GM21786 (cell line): Measurements from ENCODE around the gene EP400.
"Not testable (repeated sequence)": the region's sequence is repeated elsewhere in the genome, so short reads cannot be mapped to it uniquely, and the experiment has no call there.

Experiments used
- ATAC-seq: cut with Tn5 transposase; IDR thresholded peaks from one replicate; pipeline ENCODE4 v1.9.1; 2021; ENCODE audit not compliant: unreplicated experiment

The EP400 gene

DNA sequence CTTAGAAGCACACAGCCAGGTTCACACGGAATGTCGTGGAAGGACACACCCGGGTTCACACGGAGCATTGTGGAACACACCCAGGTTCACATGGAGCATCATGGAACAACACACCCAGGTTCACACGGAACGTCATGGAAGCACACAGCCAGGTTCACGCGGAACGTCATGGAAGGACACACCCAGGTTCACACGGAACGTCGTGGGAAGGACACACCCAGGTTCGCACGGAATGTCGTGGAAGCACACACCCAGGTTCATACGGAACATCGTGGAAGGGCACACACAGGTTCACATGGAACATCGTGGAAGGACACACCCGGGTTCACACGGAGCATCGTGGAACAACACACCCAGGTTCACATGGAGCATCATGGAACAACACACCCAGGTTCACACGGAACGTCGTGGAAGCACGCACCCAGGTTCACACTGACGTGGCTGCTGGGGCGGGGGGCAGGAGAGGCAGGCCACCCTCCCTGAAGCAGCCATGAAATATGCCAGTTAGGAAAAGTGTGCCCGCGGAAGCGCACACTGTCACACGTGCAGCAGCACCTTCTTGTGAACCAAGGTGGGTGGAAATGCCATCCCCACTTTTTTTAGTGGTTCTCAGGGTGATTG is 86.4 kb downstream of the EP400 start:
- no peak for ATAC-seq

DNA sequence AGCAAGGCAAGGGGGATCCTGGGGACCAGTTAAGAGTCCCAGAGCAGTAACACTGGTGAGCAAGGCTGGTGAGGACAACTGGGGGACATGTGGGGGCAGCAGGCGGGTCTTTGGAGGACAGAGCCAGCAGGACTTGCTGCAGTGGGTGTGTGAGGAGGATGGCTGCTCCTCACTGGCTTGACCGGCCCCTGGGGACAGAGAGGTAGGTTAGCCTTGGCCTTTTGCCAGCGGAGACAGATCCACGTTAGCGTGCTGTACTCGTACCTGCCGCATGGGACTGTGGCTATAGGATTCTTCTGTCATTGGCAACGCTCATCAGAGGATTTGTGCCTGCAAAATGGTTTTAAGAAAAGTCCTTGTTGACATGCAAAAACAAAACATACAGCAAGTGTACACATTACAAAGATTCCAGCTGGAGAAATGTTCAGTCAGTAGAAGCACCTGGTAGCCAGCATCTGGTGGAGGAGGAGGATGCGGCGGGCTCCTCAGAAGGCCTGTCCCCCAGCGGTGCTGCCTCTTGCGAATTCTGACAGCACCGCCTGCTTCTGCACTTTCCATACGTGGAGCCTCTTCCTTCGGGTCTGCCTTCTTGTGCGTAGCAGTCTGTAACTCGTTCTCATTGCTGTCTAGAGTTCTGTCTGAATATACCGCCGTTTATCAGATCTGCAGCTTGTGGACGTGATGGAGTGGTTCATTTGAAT is 91.3 kb downstream of the EP400 start:
- ATAC-seq = no peak

DNA sequence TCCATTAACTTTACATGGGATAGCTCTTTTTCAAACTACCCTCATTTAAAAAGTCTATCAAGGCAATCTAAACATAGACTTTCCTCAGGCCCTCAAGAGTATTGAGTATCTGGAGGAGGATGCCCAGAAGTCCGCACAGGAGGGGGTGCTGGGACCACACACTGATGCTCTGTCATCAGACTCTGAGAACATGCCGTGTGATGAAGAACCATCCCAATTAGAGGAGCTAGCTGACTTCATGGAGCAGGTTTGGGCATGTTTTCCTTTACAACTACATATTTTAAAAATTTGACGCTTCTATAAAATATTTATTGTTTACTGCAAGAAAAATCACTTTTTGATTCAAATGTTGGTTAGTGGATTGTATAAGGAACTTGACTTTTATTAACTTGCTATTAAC is 93.5 kb downstream of the EP400 start:
- ATAC-seq = no peak

DNA sequence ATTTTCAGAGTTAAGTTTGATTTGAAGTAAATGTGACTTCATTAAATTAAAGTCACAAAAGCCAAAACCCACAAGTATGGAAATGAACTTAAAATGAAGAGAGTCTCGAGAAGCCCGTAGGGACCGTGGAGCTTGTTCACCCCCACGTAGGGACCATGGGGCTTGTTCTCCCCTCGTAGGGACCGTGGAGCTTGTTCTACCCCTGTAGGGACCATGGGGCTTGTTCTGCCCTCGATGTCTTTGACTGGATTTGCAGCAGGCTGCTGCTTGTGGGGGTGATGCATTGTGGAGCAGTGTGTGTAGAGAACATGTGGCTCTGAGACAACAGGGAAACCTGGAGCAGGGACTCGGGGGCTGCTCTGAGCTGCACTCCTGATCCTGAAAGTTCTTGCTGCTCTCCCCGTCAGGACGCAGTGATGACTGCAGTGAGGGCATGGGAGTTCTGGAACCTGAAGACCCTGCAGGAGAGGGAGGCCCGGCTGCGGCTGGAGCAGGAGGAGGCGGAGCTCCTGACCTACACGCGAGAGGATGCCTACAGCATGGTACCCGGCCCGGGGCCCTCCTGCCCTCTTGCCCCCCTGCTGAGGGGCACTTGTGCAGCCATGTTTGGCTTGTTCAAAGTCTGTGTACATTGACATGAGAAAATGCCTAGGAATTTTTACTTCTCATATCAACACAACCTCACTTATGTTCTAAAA is 94.2 kb downstream of the EP400 start:
- no peak for ATAC-seq

- no peak for ATAC-seq
These were observed 95.1 kb downstream of the EP400 start for GRCh38 chr12:132044661-132045412.

DNA sequence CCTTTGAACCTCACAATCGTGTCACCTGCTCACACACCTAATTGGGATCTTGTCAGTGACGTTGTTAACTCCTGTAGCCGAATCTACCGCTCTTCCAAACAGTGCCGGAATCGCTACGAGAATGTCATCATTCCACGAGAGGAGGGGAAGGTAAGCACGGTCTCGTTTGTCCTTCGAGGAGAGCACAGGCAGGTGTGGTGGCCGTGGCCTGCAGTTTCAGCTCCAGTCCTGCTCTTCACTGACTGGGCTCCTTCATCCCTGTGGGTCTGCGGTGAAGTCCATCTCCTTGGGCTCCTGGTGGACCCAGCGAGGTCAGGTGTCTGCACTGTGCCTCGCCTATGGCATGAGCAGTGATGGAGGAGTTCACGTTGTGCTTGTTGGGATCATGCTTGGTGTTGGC is 96.0 kb downstream of the EP400 start:
- no peak for ATAC-seq

- no peak for ATAC-seq
These were observed 96.8 kb downstream of the EP400 start for GRCh38 chr12:132046561-132046960.

DNA sequence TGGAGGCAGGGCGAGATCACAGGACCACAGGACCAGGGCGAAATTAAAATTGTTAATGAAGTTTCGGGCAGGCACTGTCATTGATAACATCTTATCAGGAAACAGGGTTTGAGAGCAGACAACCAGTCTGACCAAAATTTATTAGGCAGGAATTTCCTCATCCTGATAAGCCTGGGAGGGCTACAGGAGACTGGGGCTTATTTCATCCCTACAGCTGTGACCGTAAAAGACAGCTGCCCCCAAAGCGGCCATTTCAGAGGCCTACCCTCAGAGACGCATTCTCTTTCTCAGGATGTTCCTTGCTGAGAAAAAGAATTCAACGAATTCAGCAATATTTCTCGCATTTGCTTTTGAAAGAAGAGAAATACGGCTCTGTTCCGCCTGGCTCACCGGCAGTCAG is 97.9 kb downstream of the EP400 start:
- not testable (repeated sequence) for ATAC-seq

DNA sequence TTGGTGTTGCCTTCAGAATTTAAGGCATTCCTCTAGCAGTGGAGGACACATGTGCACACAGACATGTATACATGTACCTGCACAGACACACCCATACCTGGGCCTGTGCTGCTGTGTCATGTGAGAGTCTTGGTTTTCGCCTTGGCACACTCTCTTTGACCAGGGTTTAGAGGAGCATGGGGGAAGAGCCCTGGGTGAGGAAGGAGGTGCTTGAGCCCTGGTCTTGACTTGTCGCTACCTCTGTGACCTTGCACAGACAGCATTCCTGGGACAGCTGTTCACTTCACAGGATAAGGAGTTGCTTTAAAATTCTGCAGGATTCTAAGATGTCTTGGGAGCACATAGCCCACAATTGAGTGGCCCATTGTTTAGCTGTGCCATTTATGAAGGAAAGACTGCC is 99.7 kb downstream of the EP400 start:
- no peak for ATAC-seq

- ATAC-seq = no peak
These were observed 100.1 kb downstream of the EP400 start for GRCh38 chr12:132049876-132050275.

- ATAC-seq = not testable (repeated sequence)
These were observed 102.0 kb downstream of the EP400 start for GRCh38 chr12:132051718-132052117.

GRCh38 chr12:132052196-132052932 is 102.6 kb downstream of the EP400 start:
- no peak for ATAC-seq

GRCh38 chr12:132053338-132054330 is 103.9 kb downstream of the EP400 start:
- no peak for ATAC-seq

GRCh38 chr12:132054983-132055382 is 105.2 kb downstream of the EP400 start:
- ATAC-seq = no peak

DNA sequence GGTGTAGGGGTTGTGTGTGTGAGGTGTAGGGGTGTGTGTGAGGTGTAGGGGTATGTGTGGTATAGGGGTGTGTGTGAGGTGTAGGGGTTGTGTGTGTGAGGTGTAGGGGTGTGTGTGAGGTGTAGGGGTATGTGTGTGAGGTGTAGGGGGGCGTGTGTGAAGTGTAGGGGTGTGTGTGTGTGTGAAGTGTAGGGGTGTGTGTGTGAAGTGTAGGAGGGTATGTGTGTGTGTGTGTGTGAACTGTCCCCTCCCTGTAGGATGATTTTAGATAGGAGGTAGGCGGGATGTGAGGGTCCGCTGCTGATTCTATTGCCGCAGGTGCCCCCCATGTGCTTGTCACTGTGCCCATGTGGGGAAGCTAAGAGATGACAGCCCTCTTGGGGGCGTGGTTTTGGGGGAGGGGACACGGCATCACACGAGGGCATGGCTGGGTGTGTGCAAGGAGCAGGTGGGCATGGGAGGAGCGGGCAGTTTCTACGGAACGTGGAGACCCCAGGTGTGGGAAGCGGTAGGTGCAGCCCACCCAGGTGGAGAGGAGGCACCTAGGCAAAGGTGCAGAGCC is 105.9 kb downstream of the EP400 start:
- ATAC-seq = no peak

- ATAC-seq = no peak
These were observed 106.6 kb downstream of the EP400 start for GRCh38 chr12:132056320-132056719.

- ATAC-seq = no peak
These were observed 107.2 kb downstream of the EP400 start for GRCh38 chr12:132056951-132057350.

- ATAC-seq = no peak
These were observed 107.9 kb downstream of the EP400 start for GRCh38 chr12:132057691-132058090.

GRCh38 chr12:132061197-132061596 is 111.5 kb downstream of the EP400 start:
- ATAC-seq = no peak
